Suprapubic skin (tissue), 4 donors: ENCODE measurements around the gene VWDE. TPM values are rescaled to one million over a fixed set of nuclear protein-coding genes. Genes with fewer than 3 reads are reported as not detected.

Experiments used
- DNase-seq, 2 donors: peaks; one replicate each; pipeline ENCODE4 v3.0.0-alpha.2; 2019; ENCODE audit warnings: low spot score in 2 of 2
- H3K27ac ChIP-seq: fragments of 200-600 bp; sonication (generic); one replicate; pipeline ENCODE4 v1.5.1; 2019
- H3K27me3 ChIP-seq: fragments of 200-600 bp; sonication (generic); one replicate; pipeline ENCODE4 v1.5.1; 2019
- H3K36me3 ChIP-seq: fragments of 200-600 bp; sonication (generic); one replicate; pipeline ENCODE4 v1.5.1; 2019
- H3K4me1 ChIP-seq: fragments of 200-600 bp; sonication (generic); one replicate; pipeline ENCODE4 v1.5.1; 2019
- H3K4me3 ChIP-seq: fragments of 200-600 bp; sonication (generic); one replicate; pipeline ENCODE4 v1.5.1; 2019; ENCODE audit warnings: mild to moderate bottlenecking
- H3K9me3 ChIP-seq: fragments of 200-600 bp; sonication (generic); one replicate; pipeline ENCODE4 v1.5.1; 2019
- EP300 ChIP-seq: sonication (generic); formaldehyde crosslinking; IDR thresholded peaks from one replicate; pipeline ENCODE4 v1.6.1; 2017; ENCODE audit warnings: antibody characterized with exemption
- POLR2A ChIP-seq, 2 donors: fragments of 450-650 bp; IDR thresholded peaks; one replicate each; pipeline ENCODE4 v1.6.1; 2017; ENCODE audit warnings: antibody characterized with exemption in 2 of 2, mild to moderate bottlenecking in 2 of 2, moderate library complexity in 2 of 2
- POLR2AphosphoS5 ChIP-seq, 3 donors: sonication (generic); formaldehyde crosslinking; IDR thresholded peaks; one replicate each; pipeline ENCODE4 v1.6.1; 2017; ENCODE audit warnings: antibody characterized with exemption in 3 of 3
- WGBS: methylation state at CpG from one replicate; pipeline ENCODE4 v1.1.5; 2018; 5-methylcytosine and 5-hydroxymethylcytosine counted together
- total RNA-seq, 4 donors: library from RNA; depleted of rRNA; stranded (reverse); fragments of >200 nt; gene quantifications; one replicate each; pipeline ENCODE4 v1.1.0, GENCODE V29; 2016
- TF ChIP-seq, protein P1 (sequence below), 2 donors: fragments of 200-600 bp in 1 of 2; fragments of 450-650 bp in 1 of 2; sonication (generic) in 1 of 2; IDR thresholded peaks; one replicate each; pipeline ENCODE4 v1.5.1; 2016 to 2019; ENCODE audit warnings: antibody characterized with exemption in 2 of 2, mild to moderate bottlenecking in 1 of 2, moderate library complexity in 1 of 2

Gene VWDE
- total RNA-seq, 4 donors from 2014 or later: 0.26 to 2.6 (median 0.51) TPM; not detected in 1

DNA sequence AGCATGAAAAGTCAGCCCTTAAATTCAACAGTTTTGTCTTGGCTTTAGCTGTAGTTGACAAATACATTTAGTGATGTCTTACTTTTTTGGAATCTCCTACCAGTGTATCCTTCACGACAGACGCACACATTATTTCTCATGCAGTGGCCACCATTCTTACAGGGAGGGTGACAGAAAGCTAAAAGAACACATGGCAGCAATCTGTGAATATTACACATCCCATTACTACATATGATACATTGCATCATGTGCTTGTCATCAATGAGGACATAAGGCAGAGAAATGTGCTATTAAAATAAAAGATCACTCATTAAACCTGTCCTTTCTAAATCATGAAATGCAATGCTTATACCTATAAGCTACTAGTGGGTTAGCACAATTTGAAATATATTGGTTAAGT lies 66.6 kb downstream of the VWDE start:
- H3K9me3 ChIP-seq: no peaks in the 10 kb centered on the region
- H3K27me3 ChIP-seq: no peaks in the 10 kb centered on the region
- no peak for DNase-seq
- TF ChIP-seq, protein P1, sequence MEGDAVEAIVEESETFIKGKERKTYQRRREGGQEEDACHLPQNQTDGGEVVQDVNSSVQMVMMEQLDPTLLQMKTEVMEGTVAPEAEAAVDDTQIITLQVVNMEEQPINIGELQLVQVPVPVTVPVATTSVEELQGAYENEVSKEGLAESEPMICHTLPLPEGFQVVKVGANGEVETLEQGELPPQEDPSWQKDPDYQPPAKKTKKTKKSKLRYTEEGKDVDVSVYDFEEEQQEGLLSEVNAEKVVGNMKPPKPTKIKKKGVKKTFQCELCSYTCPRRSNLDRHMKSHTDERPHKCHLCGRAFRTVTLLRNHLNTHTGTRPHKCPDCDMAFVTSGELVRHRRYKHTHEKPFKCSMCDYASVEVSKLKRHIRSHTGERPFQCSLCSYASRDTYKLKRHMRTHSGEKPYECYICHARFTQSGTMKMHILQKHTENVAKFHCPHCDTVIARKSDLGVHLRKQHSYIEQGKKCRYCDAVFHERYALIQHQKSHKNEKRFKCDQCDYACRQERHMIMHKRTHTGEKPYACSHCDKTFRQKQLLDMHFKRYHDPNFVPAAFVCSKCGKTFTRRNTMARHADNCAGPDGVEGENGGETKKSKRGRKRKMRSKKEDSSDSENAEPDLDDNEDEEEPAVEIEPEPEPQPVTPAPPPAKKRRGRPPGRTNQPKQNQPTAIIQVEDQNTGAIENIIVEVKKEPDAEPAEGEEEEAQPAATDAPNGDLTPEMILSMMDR (IDR thresholded peaks at IDR 0.05): no peak
- TF ChIP-seq POLR2AphosphoS5 (IDR thresholded peaks at IDR 0.05): no peak
- TF ChIP-seq POLR2A (IDR thresholded peaks at IDR 0.05): no peak
- no peak for TF ChIP-seq EP300
- H3K4me1 ChIP-seq: no peaks in the 10 kb centered on the region
- no peaks in the 10 kb centered on the region for H3K36me3 ChIP-seq
- no peak overlapping the region for H3K4me3 ChIP-seq
- 76% methylated on average over 2 of the region's 2 CpGs for WGBS
- no peak overlapping the region for H3K27ac ChIP-seq

DNA sequence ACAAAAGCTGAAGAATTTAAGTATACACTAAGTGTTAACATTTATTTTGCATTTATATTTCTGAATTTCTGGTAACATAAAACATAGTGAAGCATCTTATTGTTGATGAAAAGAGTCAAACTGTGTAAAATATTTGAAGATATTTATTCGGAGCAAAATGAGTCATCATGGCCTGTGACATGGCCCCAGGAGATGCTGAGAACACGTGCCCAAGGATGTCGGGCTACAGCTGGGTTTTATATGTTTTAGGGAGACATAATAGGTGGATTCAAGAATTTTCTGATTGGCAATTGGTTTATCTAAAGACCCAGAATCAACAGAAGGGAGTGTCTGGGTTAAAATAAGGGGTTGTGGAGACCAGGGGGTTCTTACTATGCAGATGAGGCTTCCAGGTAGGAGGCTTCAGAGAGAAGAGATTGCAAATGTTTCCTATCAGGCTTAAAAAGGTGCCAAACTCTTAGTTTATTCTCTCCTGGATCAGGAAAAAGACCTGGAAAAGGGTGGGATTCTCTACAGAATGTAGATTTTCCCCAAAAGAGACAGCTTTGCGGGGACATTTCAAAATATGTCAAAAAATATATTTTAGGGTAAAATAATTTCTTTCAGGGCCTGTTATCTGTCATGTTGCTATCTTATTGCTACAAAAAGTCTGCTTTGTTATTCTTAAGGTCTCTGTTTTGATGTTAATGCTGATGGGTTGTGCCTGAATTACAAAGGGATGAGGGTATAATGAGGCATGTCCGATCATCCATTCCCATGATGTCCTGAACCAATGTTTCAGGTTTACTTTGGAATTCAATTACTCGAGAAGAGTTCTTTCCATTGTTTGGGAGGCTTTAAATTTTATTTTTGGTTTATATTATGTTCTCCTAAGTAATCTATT lies 74.5 kb downstream of the VWDE start:
- no peak for DNase-seq
- TF ChIP-seq POLR2AphosphoS5 (IDR thresholded peaks at IDR 0.05) (no peak), POLR2A (IDR thresholded peaks at IDR 0.05) (no peak), EP300 (no peak)
- TF ChIP-seq, protein P1 (IDR thresholded peaks at IDR 0.05): no peak
- Histone ChIP-seq H3K27me3 (no peaks in the 10 kb centered on the region), H3K27ac (no peak overlapping the region), H3K4me3 (no peak overlapping the region), H3K4me1 (no peaks in the 10 kb centered on the region), H3K9me3 (no peaks in the 10 kb centered on the region), H3K36me3 (no peaks in the 10 kb centered on the region)
- WGBS: 56% methylated on average over 6 of the region's 6 CpGs

DNA sequence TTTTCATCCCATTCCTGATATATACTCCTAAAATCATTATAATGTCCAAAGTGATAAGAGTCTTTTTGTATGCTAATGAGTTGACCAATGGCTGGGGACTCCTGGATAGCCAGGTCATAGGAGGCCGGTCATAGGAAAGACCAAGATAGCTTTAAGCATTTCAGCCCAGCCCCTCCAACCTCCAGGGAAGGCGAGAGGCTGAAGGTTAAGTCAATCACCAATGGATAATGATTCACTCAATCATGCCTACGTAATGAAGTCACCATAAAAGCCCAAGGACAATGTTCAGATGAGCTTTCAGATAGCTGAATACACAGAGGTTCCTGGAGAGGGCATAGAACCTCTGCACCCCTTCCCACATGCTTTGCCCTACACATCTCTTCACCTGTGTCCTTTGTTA lies 75.7 kb downstream of the VWDE start:
- H3K27me3 ChIP-seq: no peaks in the 10 kb centered on the region
- 81% methylated on average over 3 of the region's 3 CpGs for WGBS
- DNase-seq: no peak
- H3K27ac ChIP-seq: no peak overlapping the region
- H3K4me3 ChIP-seq: no peak overlapping the region
- H3K9me3 ChIP-seq: no peaks in the 10 kb centered on the region
- no peaks in the 10 kb centered on the region for H3K36me3 ChIP-seq
- TF ChIP-seq EP300 (no peak), POLR2AphosphoS5 (IDR thresholded peaks at IDR 0.05) (no peak), POLR2A (IDR thresholded peaks at IDR 0.05) (no peak)
- TF ChIP-seq, protein P1 (IDR thresholded peaks at IDR 0.05): no peak
- H3K4me1 ChIP-seq: no peaks in the 10 kb centered on the region

DNA sequence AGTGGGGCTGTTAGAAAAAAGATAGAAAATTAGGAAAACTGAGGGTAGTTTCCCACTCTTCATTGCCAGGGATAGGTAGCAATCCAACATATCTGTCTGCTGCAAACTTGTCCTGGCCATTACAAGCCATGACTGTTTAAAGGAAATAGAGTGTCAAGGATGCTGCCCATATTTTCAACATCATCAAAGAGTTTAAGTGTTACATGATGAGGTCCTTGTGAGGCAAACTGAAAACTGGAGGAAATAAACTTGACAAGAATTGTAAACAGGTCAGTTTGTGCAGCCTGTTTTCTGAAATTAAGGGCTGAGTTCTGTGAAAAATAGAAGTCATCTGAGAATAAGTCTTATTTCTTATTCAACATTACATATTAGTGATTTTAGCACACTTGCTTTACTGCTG lies 78.0 kb downstream of the VWDE start:
- no peaks in the 10 kb centered on the region for H3K36me3 ChIP-seq
- H3K4me1 ChIP-seq: no peaks in the 10 kb centered on the region
- no peak overlapping the region for H3K4me3 ChIP-seq
- no peak overlapping the region for H3K27ac ChIP-seq
- DNase-seq: no peak
- H3K27me3 ChIP-seq: no peaks in the 10 kb centered on the region
- H3K9me3 ChIP-seq: no peaks in the 10 kb centered on the region
- TF ChIP-seq POLR2A (IDR thresholded peaks at IDR 0.05): no peak
- TF ChIP-seq, protein P1 (IDR thresholded peaks at IDR 0.05): no peak
- no peak for TF ChIP-seq POLR2AphosphoS5 (IDR thresholded peaks at IDR 0.05)
- TF ChIP-seq EP300: no peak

DNA sequence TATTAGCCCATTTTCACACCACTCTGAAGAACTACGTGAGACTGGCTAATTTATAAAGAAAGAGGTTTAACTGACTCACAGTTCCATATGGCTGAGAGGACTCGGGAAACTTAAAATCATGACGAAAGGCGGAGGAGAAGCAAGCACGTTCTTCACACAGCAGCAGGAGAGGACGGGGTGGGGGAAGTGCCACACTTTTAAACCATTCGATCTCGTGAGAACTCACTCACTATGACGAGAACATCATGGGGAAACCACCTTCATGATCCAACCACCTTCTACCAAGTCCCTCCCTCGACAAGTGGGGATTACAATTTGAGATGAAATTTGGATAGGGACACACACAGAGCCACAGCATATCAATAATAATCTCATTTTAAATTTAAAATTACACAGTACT lies 80.2 kb downstream of the VWDE start:
- TF ChIP-seq POLR2AphosphoS5 (IDR thresholded peaks at IDR 0.05) (no peak), POLR2A (IDR thresholded peaks at IDR 0.05) (no peak), EP300 (no peak)
- TF ChIP-seq, protein P1 (IDR thresholded peaks at IDR 0.05): no peak
- DNase-seq: no peak
- H3K9me3 ChIP-seq: no peaks in the 10 kb centered on the region
- H3K27me3 ChIP-seq: no peaks in the 10 kb centered on the region
- no peaks in the 10 kb centered on the region for H3K36me3 ChIP-seq
- 78% methylated on average over 10 of the region's 10 CpGs for WGBS
- no peak overlapping the region for H3K27ac ChIP-seq
- no peaks in the 10 kb centered on the region for H3K4me1 ChIP-seq
- no peak overlapping the region for H3K4me3 ChIP-seq
